PC-3 (cell line): ENCODE results near the gene PXT1. TPM values are rescaled to one million over a fixed set of nuclear protein-coding genes. Genes with fewer than 3 reads are reported as not detected.

Experiments
- ATAC-seq: fragments of 200-7000 bp; cut with Tn5 transposase; 2 replicates; pipeline ENCODE4 v1.9.1; 2020; ENCODE audit warnings: mild to moderate bottlenecking, moderate library complexity
- BruUV-seq: library from RNA; stranded (reverse); fragments of 400-500 nt; replicated peaks from 2 replicates; lab custom pipeline; 2021; lab: Mats Ljungman, UMichigan
- CTCF ChIA-PET: fragments of 300-600 bp; sonication (Branson Sonifier 250); formaldehyde crosslinking; loops from one replicate; lab custom pipeline; 2022; ENCODE audit warnings: antibody characterized with exemption; lab: Charles Lee
- POLR2A ChIA-PET: fragments of 300-600 bp; sonication (Branson Sonifier 250); formaldehyde crosslinking; loops from one replicate; lab custom pipeline; 2022; ENCODE audit warnings: antibody characterized with exemption; ENCODE audit not compliant: unreplicated experiment; lab: Charles Lee
- DNase-seq: peaks from one replicate; pipeline ENCODE4 v3.0.0-alpha.2; 2015
- H2AFZ ChIP-seq: fragments of 300-600 bp; sonication (generic); 2 replicates; pipeline ENCODE4 v1.6.0; 2016; ENCODE audit warnings: antibody characterized with exemption, low read length
- H3F3A ChIP-seq: fragments of 300-600 bp; sonication (generic); one replicate; pipeline ENCODE4 v1.6.0; 2017; ENCODE audit warnings: antibody characterized with exemption, low read length, control low read depth, mild to moderate bottlenecking; ENCODE audit not compliant: unreplicated experiment
- H3K27ac ChIP-seq: fragments of 300-600 bp; sonication (generic); 2 replicates; pipeline ENCODE4 v1.5.1; 2016; ENCODE audit warnings: mild to moderate bottlenecking, low read length
- H3K27me3 ChIP-seq: fragments of 300-600 bp; sonication (generic); 2 replicates; pipeline ENCODE4 v1.6.1; 2016; ENCODE audit warnings: low read length, mixed read lengths
- H3K36me3 ChIP-seq: fragments of 300-600 bp; sonication (generic); 2 replicates; pipeline ENCODE4 v1.6.1; 2016; ENCODE audit warnings: low read depth, mixed run types, low read length, mixed read lengths
- H3K4me1 ChIP-seq: fragments of 300-600 bp; sonication (generic); 2 replicates; pipeline ENCODE4 v1.5.1; 2016; ENCODE audit warnings: low read length; ENCODE audit not compliant: insufficient read depth
- H3K4me2 ChIP-seq: fragments of 300-600 bp; sonication (generic); 2 replicates; pipeline ENCODE4 v1.6.0; 2016; ENCODE audit warnings: low read length
- H3K4me3 ChIP-seq: fragments of 300-600 bp; sonication (generic); 2 replicates; pipeline ENCODE4 v1.5.1; 2016; ENCODE audit warnings: mild to moderate bottlenecking, low read length, mixed read lengths
- H3K79me2 ChIP-seq: fragments of 300-600 bp; sonication (generic); 2 replicates; pipeline ENCODE4 v1.6.1; 2017; ENCODE audit warnings: low read length, mixed read lengths
- H3K9ac ChIP-seq: fragments of 300-600 bp; sonication (generic); 2 replicates; pipeline ENCODE4 v1.6.0; 2016; ENCODE audit warnings: mild to moderate bottlenecking, low read length
- H3K9me2 ChIP-seq: fragments of 300-600 bp; sonication (generic); replicated peaks from 2 replicates; pipeline ENCODE4 v1.6.1; 2016; ENCODE audit warnings: mixed run types, low read length, mixed read lengths
- H3K9me3 ChIP-seq: fragments of 300-600 bp; sonication (generic); 2 replicates; pipeline ENCODE4 v1.6.1; 2016; ENCODE audit warnings: low read length, mixed read lengths
- H4K20me1 ChIP-seq: fragments of 300-600 bp; sonication (generic); 2 replicates; pipeline ENCODE4 v1.6.1; 2016; ENCODE audit warnings: low read length, mixed read lengths
- EZH2 ChIP-seq: fragments of 300-600 bp; sonication (generic); IDR thresholded peaks from one replicate; pipeline ENCODE4 v1.6.1; 2017; ENCODE audit warnings: antibody characterized with exemption, mild to moderate bottlenecking, low read length; ENCODE audit not compliant: unreplicated experiment
- EZH2phosphoT487 ChIP-seq: fragments of 300-600 bp; sonication (generic); IDR thresholded peaks from 2 replicates; pipeline ENCODE4 v1.6.1; 2018; ENCODE audit warnings: mild to moderate bottlenecking, antibody characterized with exemption, low read length, borderline replicate concordance
- intact Hi-C: fragments of 100-400 bp; cut with micrococcal nuclease; formaldehyde crosslinking; loops from 2 replicates; pipeline ENCODE4 v1.9.0; 2023
- total RNA-seq: library from RNA; depleted of rRNA; stranded (reverse); fragments of >200 nt; gene quantifications from 2 replicates; pipeline ENCODE4 v1.2.3, GENCODE V29; 2014
- TF ChIP-seq, protein P1 (sequence below): fragments of 300-600 bp; sonication (generic); conservative IDR thresholded peaks from 2 replicates; pipeline ENCODE4 v1.5.1; 2017; ENCODE audit warnings: antibody characterized with exemption, low read depth, mild to moderate bottlenecking, low read length

PXT1 gene
- total RNA-seq, 1 experiment from 2014 or later, result not detected

DNA sequence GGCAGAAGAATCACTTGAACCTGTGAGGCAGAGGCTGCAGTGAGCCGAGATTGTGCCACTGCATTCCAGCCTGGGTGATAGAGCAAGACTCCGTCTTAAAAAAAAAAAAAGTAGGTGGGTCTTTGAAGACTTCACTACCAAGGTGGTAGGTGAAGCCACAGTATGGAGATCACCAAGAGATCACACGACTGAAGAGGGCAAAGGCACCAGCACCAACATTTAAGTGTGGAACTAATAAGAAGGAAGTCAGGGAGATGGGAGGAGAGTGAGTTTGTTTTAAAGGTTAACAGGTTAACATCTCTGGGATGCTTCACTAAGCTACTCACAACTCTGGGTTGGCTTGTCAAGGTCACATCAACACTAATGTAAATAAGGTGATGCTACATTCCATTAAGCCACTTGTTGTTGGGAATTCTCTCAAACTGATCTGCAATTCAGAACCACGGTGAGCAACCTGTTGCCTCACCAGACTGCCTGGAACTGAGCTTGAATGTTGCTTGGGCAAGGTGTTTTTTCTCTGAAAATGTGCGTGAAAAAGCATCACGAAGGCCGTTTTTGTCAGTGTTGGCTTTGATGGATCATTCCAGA is 48.8 kb upstream of the PXT1 start:
- no peaks in the 10 kb centered on the region for H3K9me3 ChIP-seq
- no peak overlapping the region for H2AFZ ChIP-seq
- H3K79me2 ChIP-seq, result no peaks in the 10 kb centered on the region
- H3F3A ChIP-seq, result no peaks in the 10 kb centered on the region
- H3K4me3 ChIP-seq, result no peak overlapping the region
- DNase-seq, result no peak
- H3K9ac ChIP-seq, result no peak overlapping the region
- ATAC-seq, result no peak
- H3K36me3 ChIP-seq, result peaks cover 17% of the 10 kb centered on the region
- H3K4me1 ChIP-seq, result no peaks in the 10 kb centered on the region
- TF ChIP-seq, protein P1, sequence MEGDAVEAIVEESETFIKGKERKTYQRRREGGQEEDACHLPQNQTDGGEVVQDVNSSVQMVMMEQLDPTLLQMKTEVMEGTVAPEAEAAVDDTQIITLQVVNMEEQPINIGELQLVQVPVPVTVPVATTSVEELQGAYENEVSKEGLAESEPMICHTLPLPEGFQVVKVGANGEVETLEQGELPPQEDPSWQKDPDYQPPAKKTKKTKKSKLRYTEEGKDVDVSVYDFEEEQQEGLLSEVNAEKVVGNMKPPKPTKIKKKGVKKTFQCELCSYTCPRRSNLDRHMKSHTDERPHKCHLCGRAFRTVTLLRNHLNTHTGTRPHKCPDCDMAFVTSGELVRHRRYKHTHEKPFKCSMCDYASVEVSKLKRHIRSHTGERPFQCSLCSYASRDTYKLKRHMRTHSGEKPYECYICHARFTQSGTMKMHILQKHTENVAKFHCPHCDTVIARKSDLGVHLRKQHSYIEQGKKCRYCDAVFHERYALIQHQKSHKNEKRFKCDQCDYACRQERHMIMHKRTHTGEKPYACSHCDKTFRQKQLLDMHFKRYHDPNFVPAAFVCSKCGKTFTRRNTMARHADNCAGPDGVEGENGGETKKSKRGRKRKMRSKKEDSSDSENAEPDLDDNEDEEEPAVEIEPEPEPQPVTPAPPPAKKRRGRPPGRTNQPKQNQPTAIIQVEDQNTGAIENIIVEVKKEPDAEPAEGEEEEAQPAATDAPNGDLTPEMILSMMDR, result no peak
- TF ChIP-seq EZH2phosphoT487, result no peak
- TF ChIP-seq EZH2, result no peak
- no peak overlapping the region for H3K4me2 ChIP-seq
- H4K20me1 ChIP-seq, result no peaks in the 10 kb centered on the region
- no peak overlapping the region for H3K27ac ChIP-seq
- H3K27me3 ChIP-seq, result no peaks in the 10 kb centered on the region
- intact Hi-C loops, result no loop called here
- ChIA-PET CTCF (no interaction called here), POLR2A (interaction anchor here (0.9 kb wide), 1 partner anchor 462 kb away, joined by 6 read pairs; no protein-coding TSS in a partner anchor)
- BruUV-seq, result no TSS peak
- H3K9me2 ChIP-seq, result no peaks in the 10 kb centered on the region

DNA sequence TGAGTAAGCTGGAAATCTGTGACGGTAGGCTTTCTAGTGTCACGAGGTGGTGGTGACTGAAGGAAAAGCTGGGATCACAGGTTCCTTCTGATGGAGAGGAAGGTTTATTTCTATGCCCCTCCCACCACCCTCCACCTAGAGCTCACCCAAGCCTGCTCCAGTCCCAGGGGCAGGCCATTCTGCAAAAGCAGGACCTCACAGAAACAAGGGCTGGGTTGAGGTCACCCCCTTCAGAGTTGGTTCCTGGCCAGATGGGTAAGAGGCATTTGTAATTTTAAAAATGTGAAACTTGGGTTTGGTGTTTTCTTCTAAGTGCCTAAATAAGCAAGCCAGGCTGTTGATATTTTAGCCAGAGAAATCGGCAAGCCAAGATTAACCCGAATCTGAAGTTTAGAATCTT is 46.8 kb upstream of the PXT1 start:
- intact Hi-C loops, result no loop called here
- H3K27ac ChIP-seq, result no peak overlapping the region
- peaks cover 5% of the 10 kb centered on the region; the same call in 1 of the 2 replicates for H3K36me3 ChIP-seq
- H3K4me3 ChIP-seq, result no peak overlapping the region
- no peaks in the 10 kb centered on the region for H3K79me2 ChIP-seq
- no peaks in the 10 kb centered on the region for H3K27me3 ChIP-seq
- no peak overlapping the region for H3K4me2 ChIP-seq
- no peak for ATAC-seq
- no peak overlapping the region for H2AFZ ChIP-seq
- H3K9me2 ChIP-seq, result no peaks in the 10 kb centered on the region
- POLR2A ChIA-PET, result no interaction called here
- CTCF ChIA-PET, result no interaction called here
- H3K9ac ChIP-seq, result no peak overlapping the region
- H3K4me1 ChIP-seq, result no peaks in the 10 kb centered on the region
- no peaks in the 10 kb centered on the region for H3K9me3 ChIP-seq
- BruUV-seq, result no TSS peak
- no peaks in the 10 kb centered on the region for H3F3A ChIP-seq
- TF ChIP-seq EZH2phosphoT487 (no peak), EZH2 (no peak)
- TF ChIP-seq, protein P1, result no peak
- H4K20me1 ChIP-seq, result no peaks in the 10 kb centered on the region
- DNase-seq, result no peak

DNA sequence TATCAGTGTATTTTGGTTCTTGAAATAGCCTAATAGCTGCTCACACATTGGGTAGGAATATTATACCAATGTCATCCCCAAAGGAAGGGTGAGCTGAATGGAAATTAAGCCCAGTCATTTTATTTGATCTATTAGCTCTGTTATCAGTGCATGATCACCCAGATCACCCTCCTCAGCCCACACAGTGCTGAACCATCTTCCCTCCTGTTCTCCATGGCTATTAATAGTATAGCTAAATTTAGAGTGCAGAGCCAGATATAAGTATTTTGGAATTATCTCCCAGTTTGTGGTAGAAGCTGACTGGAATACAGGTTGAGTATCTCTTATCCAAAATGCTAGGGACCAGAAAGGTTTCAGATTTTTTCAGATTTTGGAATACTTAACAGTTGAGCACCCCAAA is 45.6 kb upstream of the PXT1 start:
- POLR2A ChIA-PET, result no interaction called here
- Histone ChIP-seq H4K20me1 (no peaks in the 10 kb centered on the region), H3K4me2 (no peak overlapping the region), H3K4me1 (no peaks in the 10 kb centered on the region), H3K9me2 (no peaks in the 10 kb centered on the region), H2AFZ (no peak overlapping the region), H3K9ac (no peak overlapping the region), H3K36me3 (peaks cover 4% of the 10 kb centered on the region; the same call in 1 of the 2 replicates), H3F3A (no peaks in the 10 kb centered on the region), H3K27ac (no peak overlapping the region), H3K4me3 (no peak overlapping the region), H3K9me3 (no peaks in the 10 kb centered on the region), H3K79me2 (no peaks in the 10 kb centered on the region), H3K27me3 (no peaks in the 10 kb centered on the region)
- BruUV-seq, result no TSS peak
- TF ChIP-seq EZH2phosphoT487 (no peak), EZH2 (no peak)
- TF ChIP-seq, protein P1, result no peak
- ATAC-seq, result no peak
- CTCF ChIA-PET, result no interaction called here
- intact Hi-C loops, result no loop called here
- DNase-seq, result no peak
